Choroid plexus epithelial cell (primary cell): ENCODE measurements around the gene DCBLD1.

ENCODE experiments used
- DNase-seq: peaks from one replicate; pipeline ENCODE4 v3.0.0-alpha.2; 2010; ENCODE audit warnings: low read depth
- H3K4me3 ChIP-seq: 2 replicates; pipeline ENCODE4 v1.5.1; 2011; ENCODE audit warnings: low read depth, mild to moderate bottlenecking, control low read depth, low read length, moderate library complexity
- CTCF ChIP-seq: conservative IDR thresholded peaks from 2 replicates; pipeline ENCODE4 v1.5.1; 2011; ENCODE audit warnings: low read depth, mild to moderate bottlenecking, control low read depth, inconsistent platforms, low read length, moderate library complexity

The DCBLD1 gene

GRCh38 chr6:117493470-117493869 lies 11.0 kb downstream of the DCBLD1 start:
- no peak for TF ChIP-seq CTCF
- DNase-seq: no peak
- no peak overlapping the region for H3K4me3 ChIP-seq

- TF ChIP-seq CTCF: no peak
- peak; percentile 62 for DNase-seq
- no peak overlapping the region for H3K4me3 ChIP-seq
Observed at GRCh38 chr6:117494283-117494682, 11.8 kb downstream of the DCBLD1 start.

- no peak overlapping the region for H3K4me3 ChIP-seq
- peak; percentile 57 for DNase-seq
- no peak for TF ChIP-seq CTCF
Observed at GRCh38 chr6:117494694-117495318, 12.3 kb downstream of the DCBLD1 start.

- no peak for TF ChIP-seq CTCF
Observed at GRCh38 chr6:117495425-117495824, 13.0 kb downstream of the DCBLD1 start.

GRCh38 chr6:117495869-117496268 lies 13.4 kb downstream of the DCBLD1 start:
- peak; percentile 38 for DNase-seq
- H3K4me3 ChIP-seq: no peak overlapping the region
- TF ChIP-seq CTCF: no peak

More at GRCh38 chr6:117495425-117495824, 13.0 kb downstream of the DCBLD1 start:
- DNase-seq: no peak
- H3K4me3 ChIP-seq: no peak overlapping the region

GRCh38 chr6:117496383-117496990 lies 14.0 kb downstream of the DCBLD1 start:
- peak; percentile 83 for DNase-seq
- no peak overlapping the region for H3K4me3 ChIP-seq

More at GRCh38 chr6:117496383-117496990, 14.0 kb downstream of the DCBLD1 start:
- no peak for TF ChIP-seq CTCF
